Activated B cell treated with CpG ODN at 0.5 μM for 24 hours (primary cell): ENCODE data around the gene SLC4A7. TPM values are rescaled to one million over a fixed set of nuclear protein-coding genes. Genes with fewer than 3 reads are reported as not detected.
A peak's percentile ranks its signal among the peaks of the same experiment; 100 is the strongest.

ENCODE experiments used
- ATAC-seq: fragments of 200-7000 bp; cut with Tn5 transposase; one replicate; pipeline ENCODE4 v1.10.0; 2021; ENCODE audit warnings: low read depth, mild to moderate bottlenecking, moderate library complexity
- CTCF ChIA-PET: fragments of 350-600 bp; sonication (Branson Sonifier 250); formaldehyde crosslinking; loops from one replicate; lab custom pipeline; 2021; ENCODE audit warnings: antibody characterized with exemption; lab: Charles Lee
- POLR2A ChIA-PET: fragments of 350-600 bp; sonication (Branson Sonifier 250); formaldehyde crosslinking; loops from one replicate; lab custom pipeline; 2021; ENCODE audit warnings: antibody characterized with exemption; lab: Charles Lee
- DNase-seq: peaks from one replicate; pipeline ENCODE4 v3.0.0; 2022
- H3K27ac Mint-ChIP-seq: one replicate; pipeline ENCODE4 v1.8.0; 2020; ENCODE audit warnings: mixed read lengths
- H3K27me3 Mint-ChIP-seq: one replicate; pipeline ENCODE4 v1.8.0; 2021; ENCODE audit warnings: mixed read lengths
- H3K36me3 Mint-ChIP-seq: one replicate; pipeline ENCODE4 v1.8.0; 2021; ENCODE audit warnings: low read depth, mixed read lengths
- H3K4me1 Mint-ChIP-seq: one replicate; pipeline ENCODE4 v1.8.0; 2021; ENCODE audit warnings: mixed read lengths
- H3K4me3 Mint-ChIP-seq: one replicate; pipeline ENCODE4 v1.8.0; 2020; ENCODE audit warnings: mild to moderate bottlenecking, mixed read lengths
- H3K9me3 Mint-ChIP-seq: one replicate; pipeline ENCODE4 v1.8.0; 2020; ENCODE audit warnings: mixed read lengths
- CTCF ChIP-seq: fragments of 200-600 bp; IDR thresholded peaks from one replicate; pipeline ENCODE4 v1.8.0; 2022; ENCODE audit warnings: antibody characterized with exemption, mild to moderate bottlenecking
- intact Hi-C: fragments of 100-400 bp; cut with micrococcal nuclease; formaldehyde crosslinking; loops from one replicate; pipeline ENCODE4 v1.15.1; 2024
- total RNA-seq: library from RNA; stranded (reverse); gene quantifications from 2 replicates; pipeline ENCODE4 v1.2.3, GENCODE V29; 2022

The SLC4A7 gene
- total RNA-seq, 1 donor from 2014 or later: 31.3 TPM

DNA sequence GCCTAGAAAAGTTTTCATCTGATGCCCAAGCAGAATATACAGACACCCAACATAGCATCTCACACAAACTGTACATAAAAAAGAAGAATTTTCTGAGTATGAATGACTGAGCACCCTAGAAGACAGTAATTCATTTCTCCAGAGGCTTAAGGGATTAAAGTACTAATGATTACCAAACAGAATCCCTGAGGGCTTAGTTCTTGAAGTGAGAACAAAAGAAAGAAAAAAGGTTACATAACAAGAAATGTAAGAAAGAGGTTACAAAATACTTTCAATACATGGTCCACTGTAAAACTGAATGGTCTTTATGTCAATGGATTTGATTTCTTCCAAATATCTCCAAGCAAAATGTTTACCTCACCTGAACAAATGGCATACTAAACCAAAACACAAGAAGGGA lies 105.9 kb downstream of the SLC4A7 start:
- DNase-seq (no peak), ATAC-seq (no peak)
- Mint-ChIP-seq H3K36me3 (peaks cover 41% of the 10 kb centered on the region), H3K27me3 (no peaks in the 10 kb centered on the region), H3K9me3 (no peaks in the 10 kb centered on the region), H3K4me3 (no peak overlapping the region), H3K27ac (no peak overlapping the region), H3K4me1 (no peaks in the 10 kb centered on the region)
- TF ChIP-seq CTCF: no peak
- intact Hi-C loops: loop anchor here (2.0 kb wide), 1 partner anchor 14 kb away; no protein-coding TSS in a partner anchor
- ChIA-PET CTCF (interaction anchor here (0.6 kb wide), 1 partner anchor 965 kb away, joined by 3 read pairs; no protein-coding TSS in a partner anchor), POLR2A (no interaction called here)

- Mint-ChIP-seq H3K4me1 (no peaks in the 10 kb centered on the region), H3K27ac (no peak overlapping the region), H3K36me3 (peaks cover 28% of the 10 kb centered on the region), H3K4me3 (no peak overlapping the region), H3K27me3 (no peaks in the 10 kb centered on the region), H3K9me3 (no peaks in the 10 kb centered on the region)
- no peak for TF ChIP-seq CTCF
- ATAC-seq: no peak
- ChIA-PET POLR2A (no interaction called here), CTCF (no interaction called here)
- DNase-seq: no peak
- intact Hi-C loops: no loop called here
Measured at GRCh38 chr3:27376109-27376772, 107.9 kb downstream of the SLC4A7 start.

DNA sequence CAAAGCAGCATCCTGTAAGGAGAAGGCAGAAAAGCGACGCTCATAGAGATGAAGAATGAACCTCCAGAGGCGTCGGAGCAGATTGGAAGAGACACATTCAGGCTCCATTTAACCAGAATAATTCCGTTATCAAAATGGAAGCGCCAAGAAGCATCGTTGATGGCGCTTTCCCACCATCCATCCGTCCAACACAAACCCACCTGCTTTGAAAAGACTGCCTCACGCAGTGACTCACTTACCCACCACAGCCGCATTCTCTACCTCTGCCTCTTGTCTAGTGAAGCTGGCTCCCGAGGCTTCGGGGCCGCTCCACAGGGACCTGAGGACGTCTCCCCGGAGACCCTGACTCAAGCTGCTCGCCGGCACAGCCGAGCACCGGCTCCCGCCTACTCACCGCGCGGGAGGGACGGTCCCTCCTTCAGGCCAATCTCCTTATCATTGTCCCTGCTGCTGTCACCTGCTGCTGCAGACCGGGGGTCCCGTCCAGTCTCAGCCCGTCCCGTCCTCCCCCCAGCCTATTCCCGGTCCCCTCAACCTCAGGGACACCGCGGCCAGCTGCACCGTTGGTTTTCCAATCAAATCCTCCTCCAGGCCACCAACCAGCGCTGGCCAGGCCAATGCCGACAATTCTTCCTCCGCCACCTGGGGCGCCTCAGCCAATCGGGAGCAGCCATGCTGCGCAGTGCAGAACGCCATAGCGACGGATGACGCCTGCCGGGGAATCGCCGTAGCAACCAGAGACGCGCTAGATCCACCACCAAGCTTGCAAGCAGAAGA lies 115.2 kb downstream of the SLC4A7 start, which contains the start of gene NEK10:
Gene NEK10 (minus strand): TSS at position 553 of the 777 bp plus-strand sequence. CDS start 16,501 bp downstream, outside the sequence.
- TF ChIP-seq CTCF: no peak
- ATAC-seq (peak; percentile 97), DNase-seq (peak; percentile 83)
- Mint-ChIP-seq H3K4me1 (peaks cover 15% of the 10 kb centered on the region), H3K27ac (peak within 1 kb of the TSS; percentile 65), H3K4me3 (peak within 1 kb of the TSS; percentile 94), H3K27me3 (no peaks in the 10 kb centered on the region), H3K9me3 (no peaks in the 10 kb centered on the region), H3K36me3 (peaks cover 2% of the 10 kb centered on the region)
- ChIA-PET POLR2A (interaction anchor here (0.5 to 1.9 kb wide), 4 partner anchors 9 to 980 kb away, joined by 3 to 10 read pairs (median 3); partner anchors contain the start of genes AZI2, SLC4A7 and ZCWPW2), CTCF (interaction anchor here (2.1 kb wide), 1 partner anchor 11 kb away, joined by 10 read pairs; no protein-coding TSS in a partner anchor)
- intact Hi-C loops: loop anchor here (1.0 to 2.0 kb wide), 3 partner anchors 10 to 980 kb away; partner anchors contain the start of genes AZI2, SLC4A7 and ZCWPW2

- intact Hi-C loops: no loop called here
- H3K36me3 Mint-ChIP-seq: peaks cover 2% of the 10 kb centered on the region
- TF ChIP-seq CTCF: no peak
- ChIA-PET CTCF (interaction anchor here (0.6 to 1.8 kb wide), 3 partner anchors 8 to 101 kb away, joined by 3 to 5 read pairs (median 4); no protein-coding TSS in a partner anchor), POLR2A (no interaction called here)
- no peaks in the 10 kb centered on the region for H3K27me3 Mint-ChIP-seq
- no peaks in the 10 kb centered on the region for H3K9me3 Mint-ChIP-seq
- H3K27ac Mint-ChIP-seq: no peak overlapping the region
- peaks cover 16% of the 10 kb centered on the region for H3K4me1 Mint-ChIP-seq
- DNase-seq: no peak
- ATAC-seq: no peak
- H3K4me3 Mint-ChIP-seq: no peak overlapping the region
Measured at GRCh38 chr3:27366062-27366591, 118.1 kb downstream of the SLC4A7 start.
